ENCODE results near the gene IKZF1.

IKZF1 gene

DNA sequence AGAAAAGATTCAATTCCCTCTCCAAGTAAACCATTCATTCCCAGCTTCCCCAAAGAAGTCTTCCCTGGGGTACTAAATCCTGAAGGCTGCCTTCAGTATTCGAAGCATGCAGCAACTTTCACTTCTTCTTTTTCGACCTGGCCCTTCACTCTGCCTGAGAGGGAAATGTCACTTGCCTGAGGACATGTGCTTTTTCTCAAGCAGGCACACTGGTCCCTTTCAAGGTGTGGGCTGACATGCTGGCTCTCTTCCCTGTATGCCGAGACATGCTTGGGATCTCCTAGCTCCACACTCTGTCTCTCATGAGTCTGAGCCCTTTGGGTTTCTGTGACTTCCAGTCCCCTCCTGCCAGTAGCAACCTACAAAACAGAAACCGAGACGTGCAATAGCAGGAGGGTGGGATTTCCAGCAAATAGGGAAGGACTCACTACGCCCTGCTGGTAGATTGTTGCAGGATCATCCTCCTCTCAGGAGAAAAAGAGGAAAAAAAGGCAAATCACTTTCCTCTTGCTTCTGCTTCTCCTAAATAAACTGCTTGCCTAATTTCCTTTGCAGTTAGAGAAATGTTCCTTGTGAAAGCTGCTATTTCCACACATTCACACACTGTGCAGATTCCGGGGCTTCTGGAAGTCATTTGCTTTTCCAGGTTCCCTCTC is 112.1 kb downstream of the IKZF1 start:
- peak in 3 of 14 donors; percentile 9 to 18 (median 15) for DNase-seq

GRCh38 chr7:50418086-50418515 is 113.6 kb downstream of the IKZF1 start:
- peak in 8 of 14 donors; percentile 12 to 45 (median 23) for DNase-seq

- no peak for DNase-seq
These were observed 114.2 kb downstream of the IKZF1 start for GRCh38 chr7:50418526-50419290.

- no peak for DNase-seq
These were observed 116.5 kb downstream of the IKZF1 start for GRCh38 chr7:50421043-50421442.

GRCh38 chr7:50422858-50423257 is 118.3 kb downstream of the IKZF1 start:
- no peak for DNase-seq

DNA sequence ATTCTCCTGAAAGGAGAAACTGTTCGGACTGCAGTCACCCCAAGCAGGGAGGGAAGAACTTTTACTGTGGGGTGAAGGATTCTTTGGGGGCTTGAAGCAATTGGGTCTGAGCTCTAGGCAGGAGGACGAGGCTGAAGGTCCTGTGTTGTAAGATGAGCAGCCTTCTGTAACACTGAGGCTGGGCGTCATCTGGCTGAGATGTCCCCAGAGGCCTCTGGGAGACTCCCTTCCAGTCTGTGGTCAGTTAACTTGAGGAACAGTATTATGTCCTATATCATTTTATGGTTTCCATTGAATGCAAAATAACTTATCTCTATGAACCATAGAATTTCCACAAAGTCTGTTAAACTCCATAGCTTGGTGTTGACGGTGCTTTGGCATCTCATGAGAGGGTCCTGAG is 119.3 kb downstream of the IKZF1 start:
- DNase-seq, result no peak

GRCh38 chr7:50425318-50425717 is 120.8 kb downstream of the IKZF1 start:
- no peak for DNase-seq

- DNase-seq, result no peak
These were observed 121.9 kb downstream of the IKZF1 start for GRCh38 chr7:50426280-50427045.

GRCh38 chr7:50427518-50427917 is 123.0 kb downstream of the IKZF1 start:
- no peak for DNase-seq

GRCh38 chr7:50428911-50429310 is 124.4 kb downstream of the IKZF1 start:
- DNase-seq, result no peak

DNA sequence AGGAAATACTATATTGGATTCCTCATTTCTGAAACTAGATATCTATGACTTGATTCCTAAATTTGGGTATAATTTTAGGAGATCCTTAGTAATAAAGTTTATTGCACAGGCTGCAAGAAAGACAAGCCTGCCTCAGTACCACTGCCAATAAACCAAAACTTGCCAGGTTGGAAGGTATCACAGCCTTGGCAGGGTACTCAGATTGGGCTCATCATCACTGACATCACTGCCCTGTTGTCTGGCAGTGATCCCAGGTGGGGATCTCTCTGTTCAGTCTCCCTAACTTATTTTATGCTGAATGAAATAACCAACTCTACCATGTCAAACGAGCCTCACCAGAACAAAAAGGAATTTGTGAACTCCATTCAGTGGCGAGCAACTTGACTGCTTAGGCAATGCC is 126.8 kb downstream of the IKZF1 start:
- DNase-seq, result peak in 1 of 14 donors; percentile 19

GRCh38 chr7:50431722-50432305 is 127.3 kb downstream of the IKZF1 start:
- DNase-seq, result no peak

- no peak for DNase-seq
These were observed 131.8 kb downstream of the IKZF1 start for GRCh38 chr7:50436133-50436806.

- DNase-seq, result no peak
These were observed 142.0 kb downstream of the IKZF1 start for GRCh38 chr7:50446542-50446960.

- no peak for DNase-seq
These were observed 144.3 kb downstream of the IKZF1 start for GRCh38 chr7:50448823-50449222.

GRCh38 chr7:50449501-50449880 is 145.0 kb downstream of the IKZF1 start:
- no peak for DNase-seq

DNA sequence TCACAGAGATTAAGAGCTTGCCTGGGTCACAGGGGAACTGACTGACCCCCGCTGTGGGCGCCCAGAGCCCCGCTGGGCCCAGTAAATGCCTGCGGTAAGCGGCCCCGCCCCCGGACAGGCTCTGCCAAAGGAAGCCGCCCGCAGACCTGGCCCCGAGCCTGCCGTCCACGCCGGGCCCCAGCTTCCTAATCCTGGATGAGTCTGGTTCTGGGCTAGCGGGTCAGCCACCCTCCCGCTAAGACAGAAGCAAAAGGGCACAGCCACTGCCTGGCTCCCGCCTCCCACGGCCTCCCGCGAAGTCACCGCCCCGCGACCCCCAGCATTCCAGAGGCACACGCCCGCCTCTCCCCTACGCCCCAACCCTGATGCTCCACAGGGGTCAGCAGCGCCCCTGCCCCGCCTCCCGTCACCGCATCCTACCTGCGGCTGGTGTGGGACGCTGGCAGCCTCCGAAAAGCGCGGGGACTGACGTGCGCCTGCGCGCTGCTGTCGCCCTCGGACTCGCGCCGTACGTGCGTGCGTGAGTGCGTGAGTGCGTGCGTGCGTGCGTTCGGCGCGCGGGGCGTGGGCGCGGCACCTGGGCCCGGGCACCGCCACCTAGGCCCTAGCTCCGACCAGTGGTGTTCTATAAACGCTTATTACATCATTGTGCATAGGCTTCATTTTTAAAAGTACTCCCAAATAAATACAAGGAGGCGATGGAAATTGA is 145.5 kb downstream of the IKZF1 start, which contains the start of gene FIGNL1:
FIGNL1 (minus strand) TSS at position 470 of the 709 bp plus-strand sequence. CDS start 3,063 bp downstream, outside the sequence.
- peak in 13 of 14 donors; percentile 24 to 81 (median 54) for DNase-seq

DNA sequence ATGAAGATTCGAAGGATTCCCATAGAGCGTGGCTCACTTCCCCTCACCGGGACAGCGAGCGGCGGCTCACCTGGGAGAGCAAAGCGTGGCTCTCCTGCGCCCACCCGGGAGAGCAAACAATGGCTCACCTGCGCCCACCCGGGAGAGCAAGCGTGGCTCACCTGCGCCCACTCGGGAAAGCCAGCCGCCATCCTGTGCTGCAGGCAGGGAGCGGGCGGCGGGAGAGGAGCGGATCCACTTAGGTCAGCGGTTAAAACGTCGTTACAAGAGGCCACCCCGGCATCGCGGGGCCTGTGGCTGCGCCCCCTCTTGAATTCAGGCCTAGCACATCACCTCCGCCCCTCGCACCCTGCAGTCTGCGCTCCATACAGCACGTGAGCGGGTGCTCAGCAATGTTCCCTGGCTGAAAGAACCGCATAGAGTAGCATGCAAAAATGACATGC is 146.1 kb downstream of the IKZF1 start:
- peak in 1 of 14 donors; percentile 62 for DNase-seq
